NAMALWA (cell line): ENCODE results near the gene GPATCH3.
A peak's percentile ranks its signal among the peaks of the same experiment; 100 is the strongest.
"Not testable (repeated sequence)": the region's sequence is repeated elsewhere in the genome, so short reads cannot be mapped to it uniquely, and the experiment has no call there.

ENCODE experiments used
- DNase-seq: peaks from one replicate; pipeline ENCODE4 v3.0.0-alpha.2; 2015; ENCODE audit warnings: low spot score

The GPATCH3 gene

GRCh38 chr1:26912147-26912490 is 11.9 kb upstream of the GPATCH3 start:
- DNase-seq, result no peak

DNA sequence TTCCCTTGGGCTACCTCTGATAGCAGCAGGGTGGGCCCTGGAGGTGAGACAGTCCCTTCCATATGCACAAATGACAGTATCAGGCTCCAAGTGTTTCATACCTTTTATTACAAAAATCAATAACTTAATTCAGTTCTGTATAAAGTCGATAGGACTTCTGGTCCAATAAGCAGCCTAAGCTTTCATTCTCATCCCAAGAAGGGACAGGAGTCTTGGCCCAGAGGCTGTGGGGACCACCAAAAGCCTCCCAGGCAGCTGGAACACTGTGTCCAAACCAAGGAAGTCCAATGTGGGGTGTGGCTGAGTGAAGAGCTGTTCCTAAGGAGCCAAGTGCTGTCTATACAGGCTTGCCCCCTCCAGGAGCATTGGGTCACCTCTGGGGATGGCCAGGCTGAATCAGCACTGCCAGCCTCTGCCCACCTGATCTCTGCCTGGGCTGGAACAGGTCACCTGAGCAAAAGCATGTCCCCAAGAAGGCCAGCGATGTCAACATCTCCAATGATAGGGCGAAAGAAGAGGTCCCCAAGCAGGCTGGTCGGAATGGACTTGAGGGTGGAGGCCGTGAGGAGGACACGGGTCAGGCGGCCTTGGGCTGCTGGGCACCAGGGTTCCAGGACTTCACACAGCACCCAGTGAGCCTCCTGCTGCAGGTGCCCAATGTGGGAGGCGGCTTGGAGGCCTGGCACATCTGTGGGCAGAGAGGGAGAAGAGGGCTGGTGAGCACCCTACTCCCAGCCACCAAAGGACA is 11.3 kb upstream of the GPATCH3 start:
- DNase-seq, result no peak

DNA sequence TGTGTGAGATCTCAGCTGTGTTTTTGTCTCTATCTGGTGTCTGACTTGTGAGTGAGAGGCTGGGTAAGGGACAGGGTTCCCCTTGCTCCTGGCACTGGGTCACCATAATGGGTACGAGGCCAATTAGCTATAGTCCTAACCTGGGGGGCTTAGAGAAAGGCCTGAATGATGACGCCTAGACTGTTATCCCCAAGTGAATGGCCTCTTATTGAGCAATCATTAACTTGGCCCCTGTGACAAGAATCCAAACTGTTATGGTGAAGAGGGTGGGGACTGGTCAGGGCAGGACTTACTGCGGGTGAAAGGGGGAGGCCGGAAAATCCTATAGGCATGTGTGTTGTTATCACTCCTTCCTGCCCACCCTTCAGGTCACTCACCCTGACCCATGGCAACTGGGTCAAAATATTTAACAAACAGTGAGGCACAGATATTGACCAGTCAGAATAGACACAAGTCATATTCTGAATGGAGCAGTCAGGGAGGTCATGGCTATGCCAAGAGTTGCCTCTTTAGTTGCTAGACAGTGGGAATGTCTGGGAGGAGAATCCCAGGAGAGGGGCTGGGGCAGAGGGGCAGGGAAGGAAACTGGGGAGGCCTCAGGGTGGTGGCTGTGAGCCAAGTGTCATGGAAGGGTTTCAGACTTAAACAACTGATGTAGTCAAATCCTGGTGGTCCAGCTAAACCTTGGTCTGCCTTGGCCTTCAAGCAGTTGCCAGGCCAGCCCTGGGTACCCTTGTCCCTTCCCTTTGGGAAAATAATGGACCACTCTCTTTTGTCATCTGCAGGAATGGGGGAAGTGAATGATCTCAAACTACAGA is 10.3 kb upstream of the GPATCH3 start:
- DNase-seq, result no peak

DNA sequence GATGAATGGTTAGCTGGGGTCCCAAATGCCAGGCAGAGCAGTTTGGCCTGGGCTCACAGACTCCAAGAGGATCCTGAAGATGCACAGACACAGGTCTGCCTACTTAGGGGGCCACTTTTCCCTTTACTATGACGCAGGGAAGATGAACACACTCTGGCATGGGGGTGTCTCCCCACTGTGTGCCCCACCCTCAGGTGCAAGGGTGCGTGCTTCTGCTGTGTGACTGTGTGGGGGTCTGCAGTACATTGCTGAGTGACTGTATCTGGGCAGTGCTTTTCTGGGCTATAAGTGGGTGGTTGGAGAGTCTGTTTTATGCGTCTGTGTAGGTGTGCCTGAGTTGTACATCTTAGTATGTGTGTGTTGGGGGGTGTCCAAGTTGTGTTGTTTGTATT is 9.7 kb upstream of the GPATCH3 start:
- no peak for DNase-seq

GRCh38 chr1:26907071-26907917 is 7.0 kb upstream of the GPATCH3 start:
- no peak for DNase-seq

DNA sequence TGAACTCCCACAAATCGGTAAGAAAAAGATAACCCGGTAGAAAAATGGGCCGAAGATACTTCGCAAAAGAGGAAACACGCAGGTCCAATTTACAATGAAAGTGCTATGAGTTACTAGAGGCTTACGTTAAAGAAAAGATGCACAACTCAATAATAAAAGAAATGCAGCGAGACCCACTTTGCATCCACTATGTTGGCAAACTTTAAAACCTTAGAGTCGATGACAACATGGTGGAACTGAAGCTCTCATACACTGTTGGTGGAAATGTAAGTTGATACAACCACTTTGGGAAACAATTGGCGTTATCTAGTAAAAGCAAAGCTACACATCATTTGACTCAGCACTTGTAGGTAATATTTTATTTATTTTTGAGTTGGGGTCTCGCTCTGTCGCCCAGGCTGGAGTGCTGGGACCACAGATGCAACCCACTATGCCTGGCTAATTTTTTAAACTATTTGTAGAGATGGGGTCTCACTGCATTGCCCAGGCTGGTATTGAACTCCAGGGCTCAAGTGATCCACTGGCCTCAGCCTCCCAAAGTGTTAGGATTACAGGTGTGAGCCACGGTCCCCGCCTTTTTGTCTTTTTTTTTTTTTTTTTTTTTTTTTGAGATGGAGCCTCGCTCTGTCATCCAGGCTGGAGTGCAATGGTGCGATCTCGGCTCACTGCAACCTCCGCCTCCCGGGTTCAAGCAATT is 696 bp upstream of the GPATCH3 start:
- DNase-seq, result no peak

GRCh38 chr1:26897351-26897750 is 2.9 kb downstream of the GPATCH3 start:
- no peak for DNase-seq

DNA sequence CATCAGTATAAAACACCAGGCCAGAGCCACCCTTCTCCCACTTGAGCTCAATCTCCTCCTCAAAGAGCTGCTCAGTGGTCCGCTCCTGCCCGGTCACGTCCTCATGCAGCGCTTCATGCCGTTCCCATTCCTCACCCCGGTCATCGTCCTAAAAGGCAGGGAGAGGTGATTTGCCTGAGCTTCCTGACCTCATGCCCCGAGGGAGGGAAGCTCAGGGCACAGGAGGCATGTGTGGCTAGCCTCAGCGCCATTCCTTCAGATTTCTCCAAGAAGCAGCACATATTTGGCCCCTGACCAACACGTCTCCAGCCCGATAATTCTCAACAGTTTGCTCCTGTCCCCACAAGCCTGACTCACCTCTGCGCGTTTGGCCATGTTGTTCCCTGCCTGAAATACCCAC is 6.0 kb downstream of the GPATCH3 start:
- no peak for DNase-seq

- DNase-seq, result no peak
Measured at GRCh38 chr1:26890467-26890796, 9.8 kb downstream of the GPATCH3 start.

- peak; percentile 89 for DNase-seq
Measured at GRCh38 chr1:26889551-26890466, 10.5 kb downstream of the GPATCH3 start, which contains the start of gene GPN2. GPN2 (minus strand) TSS chr1:26890283; CDS start chr1:26890096, 187 bp downstream.

DNA sequence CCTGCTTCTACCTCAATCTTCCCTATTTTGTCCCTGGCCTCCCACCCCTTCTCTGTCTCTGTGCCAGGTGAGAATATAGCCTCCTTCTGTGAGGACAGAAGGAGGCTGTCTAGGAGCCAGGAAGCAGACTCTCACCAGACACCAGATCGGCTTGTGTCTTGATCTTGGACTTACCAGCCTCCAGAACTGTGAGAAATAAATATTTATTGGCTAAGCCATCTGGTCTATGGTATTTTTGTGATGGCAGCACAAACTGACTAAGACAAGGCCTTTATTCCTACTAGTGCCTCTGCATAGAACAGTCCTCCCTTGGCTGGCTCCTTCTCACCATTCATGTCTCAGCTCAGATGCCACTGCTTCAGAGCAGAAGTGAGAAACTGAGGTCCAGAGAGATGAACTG is 12.0 kb downstream of the GPATCH3 start:
- DNase-seq, result no peak

DNA sequence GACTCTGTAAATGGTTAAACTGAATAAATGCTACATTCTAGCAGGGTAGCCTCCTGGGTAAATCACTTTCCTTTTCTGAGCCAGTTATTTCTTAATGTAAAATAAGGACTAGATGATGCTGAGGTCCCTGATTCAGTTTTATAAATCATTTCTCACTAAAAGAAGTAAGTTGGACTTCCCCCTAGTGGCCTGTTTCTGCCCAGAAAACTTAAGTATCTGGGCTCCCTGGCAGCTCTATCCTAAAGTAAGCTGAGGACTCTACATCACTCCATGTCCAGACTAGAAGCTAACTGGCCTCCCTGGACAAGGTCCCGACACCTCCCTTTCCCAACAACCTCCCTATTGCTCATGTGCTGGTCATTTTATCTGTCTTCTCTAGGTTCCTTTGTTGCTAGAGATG is 13.1 kb downstream of the GPATCH3 start:
- DNase-seq, result peak; percentile 68

DNA sequence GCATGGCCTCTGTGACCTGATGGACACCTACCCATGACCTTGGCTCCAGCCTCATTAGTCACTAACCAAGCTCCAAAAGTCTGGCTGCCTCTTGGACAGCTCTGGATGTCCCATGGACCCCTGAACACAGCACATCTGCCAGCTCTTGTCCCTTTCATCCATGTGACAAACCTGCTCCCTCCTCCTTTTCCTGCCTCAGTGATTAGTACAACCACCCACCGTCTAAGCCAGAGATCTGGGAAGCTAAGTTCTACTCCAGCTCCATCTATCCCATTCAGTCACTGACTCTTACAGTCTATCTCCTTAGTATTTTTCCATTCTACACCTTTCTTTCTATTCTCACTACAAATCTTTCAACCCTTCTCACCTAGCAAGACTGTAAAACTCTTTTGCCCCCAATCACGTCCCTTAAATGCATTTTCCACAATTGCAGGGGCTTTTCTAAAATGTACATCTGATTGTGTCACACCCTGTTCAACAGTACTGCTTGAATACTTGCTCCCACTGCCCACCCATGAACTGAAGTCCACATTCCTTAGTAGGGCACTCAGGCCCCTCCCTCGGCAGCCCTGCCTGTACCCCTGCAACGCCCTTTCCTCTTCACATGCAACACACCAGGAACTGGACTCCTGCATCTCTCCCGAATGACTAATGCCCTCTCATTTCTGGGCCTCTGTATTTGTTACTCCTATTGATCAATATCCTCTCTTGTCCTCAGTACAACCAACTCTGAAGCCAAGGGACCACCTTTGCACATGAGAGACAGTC is 17.4 kb downstream of the GPATCH3 start:
- no peak for DNase-seq

DNA sequence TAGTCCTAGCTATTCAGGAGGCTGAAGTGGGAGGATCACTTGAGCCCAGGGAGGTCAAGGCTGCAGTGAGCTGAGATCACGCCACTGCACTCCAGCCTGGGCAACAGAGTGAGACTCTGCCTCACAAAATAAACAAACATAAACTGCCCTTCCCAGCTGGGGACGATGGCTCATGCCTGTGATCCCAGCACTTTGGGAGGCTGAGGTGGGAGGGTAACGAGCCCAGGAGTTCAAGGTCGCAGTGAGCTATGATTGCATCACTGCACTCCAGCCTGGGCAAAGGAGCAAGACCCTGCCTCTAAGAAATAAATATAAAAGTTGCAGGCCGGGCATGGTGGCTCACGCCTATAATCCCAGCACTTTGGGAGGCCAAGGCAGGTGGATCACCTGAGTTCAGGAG is 18.7 kb downstream of the GPATCH3 start:
- DNase-seq, result not testable (repeated sequence)

GRCh38 chr1:26879793-26880192 is 20.5 kb downstream of the GPATCH3 start:
- DNase-seq, result no peak

- no peak for DNase-seq
Measured at GRCh38 chr1:26877326-26877725, 22.9 kb downstream of the GPATCH3 start.

DNA sequence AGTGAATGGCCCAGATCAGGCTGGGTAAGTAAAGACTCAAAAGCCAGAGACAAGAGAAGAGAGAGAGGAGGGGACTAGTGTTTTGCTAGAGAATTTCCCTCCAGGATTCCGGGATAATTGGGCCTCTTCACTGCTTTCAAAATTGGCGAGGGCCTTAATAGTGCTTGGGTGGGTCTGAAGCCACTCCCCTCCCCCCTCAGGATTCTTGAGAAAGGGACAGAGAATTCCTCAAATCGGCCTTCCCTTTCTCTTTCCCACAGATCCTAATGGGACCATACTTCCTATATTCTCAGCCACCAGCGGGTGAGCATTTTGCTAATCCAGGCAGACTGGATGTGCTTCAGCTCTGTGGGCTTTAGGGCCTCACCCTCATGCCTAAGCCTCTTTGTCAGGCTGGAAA is 25.4 kb downstream of the GPATCH3 start:
- no peak for DNase-seq

- not testable (repeated sequence) for DNase-seq
Measured at GRCh38 chr1:26873097-26873496, 27.2 kb downstream of the GPATCH3 start.

DNA sequence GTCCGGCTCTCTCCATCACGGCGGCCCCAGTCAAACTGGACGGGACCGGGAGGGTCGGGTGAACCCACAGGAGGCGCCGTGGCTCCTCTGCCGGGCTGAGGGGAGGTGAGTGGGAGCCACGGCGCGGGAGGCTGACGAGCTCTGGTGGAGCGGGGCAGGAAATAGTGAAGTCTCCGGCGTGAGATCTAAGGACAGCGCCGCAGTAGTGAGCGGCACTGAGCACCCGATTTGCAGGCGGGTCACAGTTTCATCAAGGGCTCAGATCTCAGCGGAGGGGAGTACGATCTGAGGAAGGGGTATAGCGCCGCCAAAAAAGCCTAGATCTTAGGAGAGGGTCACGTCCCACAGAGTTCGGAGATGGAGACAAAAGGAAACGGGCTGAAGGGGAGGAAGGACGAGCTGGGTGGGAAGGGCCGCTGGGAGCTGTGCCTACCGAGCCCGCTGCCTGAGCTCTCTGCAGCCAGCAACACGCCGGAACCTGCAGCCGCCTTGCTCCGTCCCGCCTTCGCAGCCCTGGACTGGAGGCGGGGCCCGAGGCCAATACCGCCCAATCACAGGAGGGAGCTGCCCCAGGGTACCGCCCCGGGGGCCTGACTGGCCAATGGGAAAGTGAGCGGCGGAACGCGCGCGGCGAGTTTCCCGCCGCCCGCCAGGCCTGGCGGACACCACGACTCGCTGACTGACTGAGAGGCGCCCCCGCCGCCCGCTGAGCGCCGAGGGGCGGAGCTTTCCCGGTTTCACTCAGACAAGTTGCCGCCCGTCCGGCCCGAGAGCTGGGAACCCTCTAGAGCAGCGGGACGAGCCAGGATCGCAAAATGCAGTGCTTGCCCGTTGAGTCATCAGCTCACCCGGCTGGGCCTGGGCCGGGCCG is 35.4 kb downstream of the GPATCH3 start:
- DNase-seq, result peak; percentile 98
